ENCODE data around the gene IRAK1BP1. TPM values are rescaled to one million over a fixed set of nuclear protein-coding genes. Genes with fewer than 3 reads are reported as not detected.

IRAK1BP1 gene
- total RNA-seq, 1 donor from 2014 or later, result 23.2 TPM

Other genes starting within 250 kb of the IRAK1BP1 start
- gene PHIP, start 210.7 kb downstream of the IRAK1BP1 start, total RNA-seq, result 47.7 TPM